WERI-Rb-1 (cell line): ENCODE results near the gene RGSL1.

Experiments used
- DNase-seq: peaks from one replicate; pipeline ENCODE4 v3.0.0-alpha.2; 2020
- H3K27ac ChIP-seq: fragments of 250-450 bp; sonication (Bioruptor Pico); 2 replicates; pipeline ENCODE4 v1.5.1; 2020; ENCODE audit warnings: mild to moderate bottlenecking, moderate library complexity
- H3K27me3 ChIP-seq: fragments of 250-450 bp; sonication (Bioruptor Pico); 2 replicates; pipeline ENCODE4 v1.5.1; 2021; ENCODE audit warnings: mild to moderate bottlenecking, low read depth, moderate library complexity; ENCODE audit not compliant: insufficient read depth, severe bottlenecking
- H3K36me3 ChIP-seq: fragments of 250-450 bp; sonication (Bioruptor Pico); 2 replicates; pipeline ENCODE4 v1.5.1; 2020; ENCODE audit warnings: mild to moderate bottlenecking, moderate library complexity
- H3K4me3 ChIP-seq: 2 replicates; pipeline ENCODE4 v1.5.1; 2011; ENCODE audit warnings: low read depth, mild to moderate bottlenecking, control low read depth, low read length
- H3K9me3 ChIP-seq: fragments of 250-450 bp; sonication (Bioruptor Pico); 2 replicates; pipeline ENCODE4 v1.5.1; 2021; ENCODE audit warnings: mild to moderate bottlenecking, moderate library complexity; ENCODE audit not compliant: severe bottlenecking
- CTCF ChIP-seq: IDR thresholded peaks from 2 replicates; pipeline ENCODE4 v1.5.1; 2011; ENCODE audit warnings: low read depth, mild to moderate bottlenecking, control low read depth, inconsistent platforms, low read length

RGSL1 gene

GRCh38 chr1:182595641-182596240 is 145.8 kb downstream of the RGSL1 start:
- H3K27me3 ChIP-seq, result no peaks in the 10 kb centered on the region
- H3K9me3 ChIP-seq, result no peaks in the 10 kb centered on the region
- TF ChIP-seq CTCF, result peak; percentile 65
- H3K4me3 ChIP-seq, result no peak overlapping the region
- peak; percentile 55 for DNase-seq
- H3K36me3 ChIP-seq, result no peaks in the 10 kb centered on the region
- H3K27ac ChIP-seq, result no peak overlapping the region

- TF ChIP-seq CTCF, result no peak
- DNase-seq, result no peak
- Histone ChIP-seq H3K36me3 (no peaks in the 10 kb centered on the region), H3K9me3 (no peaks in the 10 kb centered on the region), H3K27me3 (no peaks in the 10 kb centered on the region), H3K4me3 (no peak overlapping the region), H3K27ac (no peak overlapping the region)
These were observed 147.0 kb downstream of the RGSL1 start for GRCh38 chr1:182596934-182597333.

DNA sequence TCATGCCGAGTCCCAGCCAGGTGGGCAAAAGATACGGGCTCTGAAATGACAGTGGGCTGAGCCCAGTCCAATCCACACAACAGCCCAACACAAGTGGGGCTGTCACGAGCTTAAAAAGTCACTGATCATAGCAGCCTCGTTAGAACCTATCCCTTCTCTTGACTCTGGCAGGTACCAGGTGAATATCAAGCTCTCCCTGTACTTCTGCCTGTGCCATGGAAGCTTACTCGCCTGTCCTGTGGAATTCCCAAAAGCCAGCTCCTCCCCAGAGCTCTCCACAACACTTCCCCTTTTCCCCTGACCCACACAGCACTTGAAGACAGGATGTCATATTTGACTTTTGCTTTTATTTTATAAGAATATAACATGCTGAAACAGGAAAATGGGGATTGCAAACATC is 148.3 kb downstream of the RGSL1 start:
- no peaks in the 10 kb centered on the region for H3K36me3 ChIP-seq
- H3K9me3 ChIP-seq, result no peaks in the 10 kb centered on the region
- no peak for TF ChIP-seq CTCF
- DNase-seq, result no peak
- H3K27me3 ChIP-seq, result no peaks in the 10 kb centered on the region
- no peak overlapping the region for H3K4me3 ChIP-seq
- no peak overlapping the region for H3K27ac ChIP-seq

DNA sequence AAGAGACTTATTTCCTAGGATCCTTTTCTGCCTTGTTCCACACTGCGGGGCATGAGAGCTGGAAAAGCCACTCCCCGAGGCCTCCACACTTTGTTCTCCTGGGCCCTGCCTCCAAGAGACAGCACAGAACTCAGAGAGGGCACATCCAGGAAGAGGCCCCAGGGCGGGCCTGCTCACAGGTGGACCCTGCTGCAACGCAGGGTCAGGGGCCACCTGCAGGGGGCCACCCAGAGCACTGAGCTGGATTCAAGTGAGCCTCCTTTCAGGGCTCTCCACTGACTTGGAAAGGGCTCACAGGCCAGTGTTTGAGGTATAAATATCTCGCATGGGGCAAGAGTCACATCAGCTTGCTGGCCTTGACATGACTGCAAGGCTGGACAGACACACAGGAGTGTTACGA is 149.4 kb downstream of the RGSL1 start:
- DNase-seq, result no peak
- peak; percentile 64 for TF ChIP-seq CTCF
- no peak overlapping the region for H3K27ac ChIP-seq
- no peak overlapping the region for H3K4me3 ChIP-seq
- H3K27me3 ChIP-seq, result no peaks in the 10 kb centered on the region
- no peaks in the 10 kb centered on the region for H3K36me3 ChIP-seq
- H3K9me3 ChIP-seq, result no peaks in the 10 kb centered on the region

DNA sequence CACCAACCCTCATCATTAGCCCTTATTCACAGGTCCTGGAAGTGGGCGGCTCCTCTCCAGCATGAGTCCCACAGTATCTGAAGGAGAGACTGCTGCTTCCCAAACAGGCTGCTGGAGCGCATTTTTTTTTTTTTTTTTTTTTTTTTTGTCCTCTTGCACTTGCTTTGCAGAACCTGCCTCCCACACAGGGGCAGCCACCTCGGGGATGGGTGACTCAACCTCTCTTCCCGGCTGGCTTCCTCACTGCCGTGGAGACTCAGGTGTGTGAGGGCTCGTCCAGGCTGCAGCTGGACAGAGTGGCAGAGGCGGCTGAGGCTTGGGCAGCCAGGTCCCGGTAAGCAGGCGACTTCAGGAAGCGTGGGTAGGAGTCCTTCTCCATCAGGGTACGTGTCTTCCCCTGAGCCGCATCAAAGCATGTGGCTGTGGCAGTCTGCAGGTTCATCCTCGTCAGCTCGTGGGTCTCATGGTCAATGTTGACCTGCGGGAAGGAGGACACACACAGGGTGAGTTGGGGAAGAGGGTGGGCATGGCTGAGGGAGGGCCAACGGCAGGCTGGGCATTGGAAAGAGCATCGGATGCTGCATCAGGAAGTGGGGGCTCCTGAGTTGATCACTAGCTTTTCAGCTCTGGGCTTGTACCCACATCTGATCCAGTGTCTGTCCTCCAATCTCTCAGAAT is 150.2 kb downstream of the RGSL1 start:
- TF ChIP-seq CTCF, result no peak
- no peaks in the 10 kb centered on the region for H3K9me3 ChIP-seq
- no peaks in the 10 kb centered on the region for H3K36me3 ChIP-seq
- no peak overlapping the region for H3K4me3 ChIP-seq
- no peaks in the 10 kb centered on the region for H3K27me3 ChIP-seq
- H3K27ac ChIP-seq, result no peak overlapping the region
- no peak for DNase-seq
